Caco-2 (cell line): ENCODE data around the gene NPBWR2. TPM values are rescaled to one million over a fixed set of nuclear protein-coding genes. Genes with fewer than 3 reads are reported as not detected.

ENCODE experiments used
- Bru-seq: library from RNA; stranded (reverse); fragments of 400-500 nt; gene quantifications from one replicate; lab custom pipeline; 2021; lab: Mats Ljungman, UMichigan
- BruChase-seq, 2 experiments: library from RNA; stranded (reverse); fragments of 400-500 nt; gene quantifications; one replicate each; lab custom pipeline; 2021; lab: Mats Ljungman, UMichigan
- BruUV-seq: library from RNA; stranded (reverse); fragments of 400-500 nt; replicated peaks from 2 replicates; lab custom pipeline; 2021; lab: Mats Ljungman, UMichigan
- CTCF ChIA-PET: fragments of 300-600 bp; sonication (Branson Sonifier 250); formaldehyde crosslinking; loops from one replicate; lab custom pipeline; 2022; ENCODE audit warnings: antibody characterized with exemption; lab: Charles Lee
- POLR2A ChIA-PET: fragments of 300-600 bp; sonication (Branson Sonifier 250); formaldehyde crosslinking; loops from one replicate; lab custom pipeline; 2022; ENCODE audit warnings: antibody characterized with exemption; lab: Charles Lee
- DNase-seq, 2 experiments: peaks; one replicate each; pipeline versions ENCODE4 v3.0.0 to v3.0.0-alpha.2; 2020 to 2022
- H3K27me3 ChIP-seq: replicated peaks from 2 replicates; pipeline ENCODE4 v1.6.0; 2011; ENCODE audit warnings: low read length; ENCODE audit not compliant: control insufficient read depth, insufficient read depth
- H3K36me3 ChIP-seq: 2 replicates; pipeline ENCODE4 v1.5.1; 2011; ENCODE audit warnings: low read length; ENCODE audit not compliant: control insufficient read depth, insufficient read depth
- H3K4me1 ChIP-seq: fragments of 250-450 bp; sonication (Bioruptor Pico); 2 replicates; pipeline ENCODE4 v1.5.1; 2020; ENCODE audit warnings: mild to moderate bottlenecking
- H3K4me3 ChIP-seq: 2 replicates; pipeline ENCODE4 v1.5.1; 2011; ENCODE audit warnings: low read depth, mild to moderate bottlenecking, control low read depth, low read length
- H3K9me3 ChIP-seq: fragments of 250-450 bp; sonication (Bioruptor Pico); 2 replicates; pipeline ENCODE4 v1.5.1; 2020; ENCODE audit warnings: mild to moderate bottlenecking, moderate library complexity
- H3K27ac Mint-ChIP-seq: one replicate; pipeline ENCODE4 v1.8.0; 2022; ENCODE audit warnings: mixed read lengths; ENCODE audit not compliant: unreplicated experiment
- H3K27me3 Mint-ChIP-seq: one replicate; pipeline ENCODE4 v1.8.0; 2022; ENCODE audit warnings: mixed read lengths; ENCODE audit not compliant: insufficient read depth, unreplicated experiment
- H3K36me3 Mint-ChIP-seq: one replicate; pipeline ENCODE4 v1.8.0; 2022; ENCODE audit warnings: mild to moderate bottlenecking, mixed read lengths; ENCODE audit not compliant: insufficient read depth, unreplicated experiment
- H3K4me1 Mint-ChIP-seq: one replicate; pipeline ENCODE4 v1.8.0; 2022; ENCODE audit warnings: low read depth, mixed read lengths; ENCODE audit not compliant: unreplicated experiment
- H3K4me3 Mint-ChIP-seq: one replicate; pipeline ENCODE4 v1.8.0; 2022; ENCODE audit warnings: mild to moderate bottlenecking, moderate library complexity, mixed read lengths; ENCODE audit not compliant: unreplicated experiment
- H3K9me3 Mint-ChIP-seq: one replicate; pipeline ENCODE4 v1.8.0; 2022; ENCODE audit warnings: mixed read lengths; ENCODE audit not compliant: unreplicated experiment
- intact Hi-C: fragments of 100-400 bp; cut with micrococcal nuclease; formaldehyde crosslinking; loops from one replicate; pipeline ENCODE4 v1.10.0; 2022; ENCODE audit not compliant: unreplicated experiment
- long read RNA-seq: library from polyadenylated mRNA; stranded (forward); transcript quantifications from one replicate; pipeline ENCODE4 v2.0.0, GENCODE V29; 2022
- total RNA-seq: library from RNA; stranded (reverse); gene quantifications from 2 replicates; pipeline ENCODE4 v1.2.3, GENCODE V29; 2022
- TF ChIP-seq, protein P1 (sequence below), 2 experiments: fragments of 200-600 bp in 1 of 2; IDR thresholded peaks; 1 replicate in 1 of 2; 2 replicates in 1 of 2; pipeline versions ENCODE4 v1.5.1 to v1.8.0; 2011 to 2022; ENCODE audit warnings: antibody characterized with exemption in 1 of 2, control low read depth in 1 of 2, inconsistent platforms in 1 of 2, low read depth in 1 of 2, low read length in 1 of 2, mild to moderate bottlenecking in 1 of 2, moderate library complexity in 1 of 2; ENCODE audit not compliant: insufficient read depth in 1 of 2, severe bottlenecking in 1 of 2, unreplicated experiment in 1 of 2

NPBWR2 gene, protein sequence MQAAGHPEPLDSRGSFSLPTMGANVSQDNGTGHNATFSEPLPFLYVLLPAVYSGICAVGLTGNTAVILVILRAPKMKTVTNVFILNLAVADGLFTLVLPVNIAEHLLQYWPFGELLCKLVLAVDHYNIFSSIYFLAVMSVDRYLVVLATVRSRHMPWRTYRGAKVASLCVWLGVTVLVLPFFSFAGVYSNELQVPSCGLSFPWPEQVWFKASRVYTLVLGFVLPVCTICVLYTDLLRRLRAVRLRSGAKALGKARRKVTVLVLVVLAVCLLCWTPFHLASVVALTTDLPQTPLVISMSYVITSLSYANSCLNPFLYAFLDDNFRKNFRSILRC
- not detected in 2 replicates for total RNA-seq
- Bru-seq, nascent RNA, result not detected
- not detected for BruChase-seq, experiment 1, labeled RNA remaining after a 2-hour chase
- BruChase-seq, experiment 2, labeled RNA remaining after a 6-hour chase, result not detected
- long read RNA-seq, result 0 reads

DNA sequence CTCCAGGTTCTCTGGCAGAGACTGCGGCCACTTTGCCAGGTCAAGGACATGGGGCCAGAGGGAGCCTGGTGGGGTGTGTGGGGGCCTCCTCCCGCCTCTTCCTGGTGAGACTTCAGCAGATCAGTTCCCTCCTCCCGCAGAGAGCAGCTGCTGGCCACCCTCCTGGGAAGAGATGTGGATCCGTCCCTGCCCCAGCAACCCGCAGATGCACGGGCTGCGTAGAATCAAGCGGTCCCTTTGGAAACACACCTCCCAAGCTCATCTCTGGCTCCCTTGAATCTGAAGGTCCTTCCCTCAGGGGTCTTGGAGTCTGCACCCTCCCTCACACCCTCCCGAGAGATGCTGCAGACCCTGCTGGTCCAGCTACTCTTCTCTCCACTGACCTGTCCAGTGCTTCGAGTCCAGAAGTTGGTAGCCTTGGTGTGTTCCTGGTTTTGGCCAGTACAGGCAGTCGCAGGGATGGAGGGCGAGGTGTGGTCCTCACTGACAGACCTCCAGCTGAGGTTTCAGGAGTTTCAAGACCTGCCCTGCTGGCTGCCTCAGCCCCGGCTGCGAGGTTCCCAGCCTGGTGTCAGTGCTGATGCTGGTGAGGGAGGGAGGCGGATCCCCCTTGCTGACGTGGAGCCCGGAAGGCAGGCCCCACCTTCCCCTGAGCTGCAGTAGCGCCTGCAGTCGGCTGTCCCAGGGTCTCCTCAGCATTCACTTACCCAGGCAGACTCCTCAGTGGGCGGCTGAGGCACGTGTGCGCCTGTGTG is at the start of gene NPBWR2:
Gene NPBWR2, minus strand, starts transcription at position 585 of the 755 bp plus-strand sequence. CDS start 734 bp downstream, outside the sequence.
- no peak within 1 kb of the TSS for H3K4me3 Mint-ChIP-seq
- ChIA-PET CTCF (interaction anchor here (0.6 to 0.9 kb wide), 2 partner anchors 14 to 23 kb away, joined by 3 to 4 read pairs; no protein-coding TSS in a partner anchor), POLR2A (no interaction called here)
- H3K4me1 Mint-ChIP-seq, result no peaks in the 10 kb centered on the region
- intact Hi-C loops, result no loop called here
- no peaks in the 10 kb centered on the region for H3K36me3 Mint-ChIP-seq
- Histone ChIP-seq H3K9me3 (no peaks in the 10 kb centered on the region; the same call in 1 of the 2 replicates), H3K4me1 (no peaks in the 10 kb centered on the region), H3K4me3 (no peak within 1 kb of the TSS), H3K36me3 (no peaks in the 10 kb centered on the region), H3K27me3 (no peaks in the 10 kb centered on the region; the same call in 1 of the 2 replicates)
- DNase-seq, result peak in 1 of 2 experiments; percentile 56
- peaks cover 17% of the 10 kb centered on the region for H3K27me3 Mint-ChIP-seq
- no peaks in the 10 kb centered on the region for H3K9me3 Mint-ChIP-seq
- TF ChIP-seq, protein P1, sequence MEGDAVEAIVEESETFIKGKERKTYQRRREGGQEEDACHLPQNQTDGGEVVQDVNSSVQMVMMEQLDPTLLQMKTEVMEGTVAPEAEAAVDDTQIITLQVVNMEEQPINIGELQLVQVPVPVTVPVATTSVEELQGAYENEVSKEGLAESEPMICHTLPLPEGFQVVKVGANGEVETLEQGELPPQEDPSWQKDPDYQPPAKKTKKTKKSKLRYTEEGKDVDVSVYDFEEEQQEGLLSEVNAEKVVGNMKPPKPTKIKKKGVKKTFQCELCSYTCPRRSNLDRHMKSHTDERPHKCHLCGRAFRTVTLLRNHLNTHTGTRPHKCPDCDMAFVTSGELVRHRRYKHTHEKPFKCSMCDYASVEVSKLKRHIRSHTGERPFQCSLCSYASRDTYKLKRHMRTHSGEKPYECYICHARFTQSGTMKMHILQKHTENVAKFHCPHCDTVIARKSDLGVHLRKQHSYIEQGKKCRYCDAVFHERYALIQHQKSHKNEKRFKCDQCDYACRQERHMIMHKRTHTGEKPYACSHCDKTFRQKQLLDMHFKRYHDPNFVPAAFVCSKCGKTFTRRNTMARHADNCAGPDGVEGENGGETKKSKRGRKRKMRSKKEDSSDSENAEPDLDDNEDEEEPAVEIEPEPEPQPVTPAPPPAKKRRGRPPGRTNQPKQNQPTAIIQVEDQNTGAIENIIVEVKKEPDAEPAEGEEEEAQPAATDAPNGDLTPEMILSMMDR (IDR thresholded peaks at IDR 0.05; ENCODE audit: insufficient read depth in 1 of 2, low read depth in 1 of 2, low read length in 1 of 2, severe bottlenecking in 1 of 2, unreplicated experiment in 1 of 2), result no peak
- no TSS peak for BruUV-seq
- no peak within 1 kb of the TSS for H3K27ac Mint-ChIP-seq

DNA sequence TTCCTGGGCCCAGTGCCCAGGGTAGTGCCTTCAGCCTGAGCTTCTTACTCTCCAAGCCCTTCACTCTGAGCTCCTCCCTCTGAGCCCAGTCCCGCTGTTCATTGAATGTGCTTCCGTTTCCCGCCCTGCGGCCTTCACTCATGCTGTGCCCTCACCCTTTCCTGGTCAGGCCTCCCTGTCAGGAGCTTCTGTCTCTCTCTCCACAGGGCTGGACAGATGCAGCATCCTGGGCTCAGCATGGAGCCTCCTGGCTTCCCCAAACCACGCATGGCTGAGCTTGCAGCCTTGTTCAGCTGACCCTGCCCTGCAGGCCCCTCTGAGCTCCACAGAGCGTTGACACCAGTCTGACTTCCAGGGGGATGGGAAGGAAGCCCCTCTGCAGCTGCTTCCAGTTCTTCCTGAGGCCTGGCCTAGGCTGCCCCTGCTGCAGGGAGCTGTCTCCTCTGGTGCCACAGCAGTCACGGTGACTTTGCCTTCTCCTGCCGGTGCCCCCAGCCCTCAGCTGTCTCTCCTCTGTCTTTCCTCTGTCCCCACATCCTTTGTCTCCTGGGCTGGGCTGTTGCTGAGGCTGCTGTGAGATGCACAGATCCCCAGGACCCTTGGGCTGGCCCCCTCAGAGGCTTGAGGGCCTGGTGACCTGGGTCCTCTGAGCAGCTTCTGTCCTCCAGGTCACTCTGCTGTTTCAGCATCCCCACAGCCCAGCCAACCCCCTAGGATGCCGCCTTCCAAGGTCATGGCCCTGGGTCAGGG is 48.9 kb upstream of the NPBWR2 start:
- POLR2A ChIA-PET, result no interaction called here
- no peaks in the 10 kb centered on the region for H3K36me3 Mint-ChIP-seq
- H3K4me1 Mint-ChIP-seq, result no peaks in the 10 kb centered on the region
- intact Hi-C loops, result no loop called here
- Histone ChIP-seq H3K9me3 (no peaks in the 10 kb centered on the region), H3K4me3 (no peak overlapping the region), H3K27me3 (no peaks in the 10 kb centered on the region; the same call in none of the 2 replicates), H3K4me1 (no peaks in the 10 kb centered on the region), H3K36me3 (no peaks in the 10 kb centered on the region)
- H3K9me3 Mint-ChIP-seq, result no peaks in the 10 kb centered on the region
- CTCF ChIA-PET, result interaction anchor here (0.6 kb wide), 1 partner anchor 105 kb away, joined by 3 read pairs; no protein-coding TSS in a partner anchor
- H3K4me3 Mint-ChIP-seq, result no peak overlapping the region
- no peak overlapping the region for H3K27ac Mint-ChIP-seq
- DNase-seq, result no peak
- TF ChIP-seq, protein P1 (IDR thresholded peaks at IDR 0.05; ENCODE audit: insufficient read depth in 1 of 2, low read depth in 1 of 2, low read length in 1 of 2, severe bottlenecking in 1 of 2, unreplicated experiment in 1 of 2), result no peak
- BruUV-seq, result no TSS peak
- H3K27me3 Mint-ChIP-seq, result peaks cover 17% of the 10 kb centered on the region
